Measurements from ENCODE around the gene DAGLA.

The DAGLA gene

GRCh38 chr11:61647529-61647928, 32.7 kb upstream of the DAGLA start:
- H4K20me1 ChIP-seq (ENCODE audit: low read depth, low read length), result no peaks in the 10 kb centered on the region
- H3K4me3 ChIP-seq (ENCODE audit: insufficient read depth, low read length, poor library complexity, severe bottlenecking), result no peak overlapping the region
- TF ChIP-seq, protein P1, sequence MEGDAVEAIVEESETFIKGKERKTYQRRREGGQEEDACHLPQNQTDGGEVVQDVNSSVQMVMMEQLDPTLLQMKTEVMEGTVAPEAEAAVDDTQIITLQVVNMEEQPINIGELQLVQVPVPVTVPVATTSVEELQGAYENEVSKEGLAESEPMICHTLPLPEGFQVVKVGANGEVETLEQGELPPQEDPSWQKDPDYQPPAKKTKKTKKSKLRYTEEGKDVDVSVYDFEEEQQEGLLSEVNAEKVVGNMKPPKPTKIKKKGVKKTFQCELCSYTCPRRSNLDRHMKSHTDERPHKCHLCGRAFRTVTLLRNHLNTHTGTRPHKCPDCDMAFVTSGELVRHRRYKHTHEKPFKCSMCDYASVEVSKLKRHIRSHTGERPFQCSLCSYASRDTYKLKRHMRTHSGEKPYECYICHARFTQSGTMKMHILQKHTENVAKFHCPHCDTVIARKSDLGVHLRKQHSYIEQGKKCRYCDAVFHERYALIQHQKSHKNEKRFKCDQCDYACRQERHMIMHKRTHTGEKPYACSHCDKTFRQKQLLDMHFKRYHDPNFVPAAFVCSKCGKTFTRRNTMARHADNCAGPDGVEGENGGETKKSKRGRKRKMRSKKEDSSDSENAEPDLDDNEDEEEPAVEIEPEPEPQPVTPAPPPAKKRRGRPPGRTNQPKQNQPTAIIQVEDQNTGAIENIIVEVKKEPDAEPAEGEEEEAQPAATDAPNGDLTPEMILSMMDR (IDR thresholded peaks at IDR 0.05; ENCODE audit: insufficient read depth, low read length, poor library complexity, severe bottlenecking), result no peak
- TF ChIP-seq EZH2phosphoT487 (conservative IDR thresholded peaks at IDR 0.05; ENCODE audit: low read length), result no peak
- H3K9me2 ChIP-seq (replicated peaks; ENCODE audit: insufficient read depth, low read length), result no peaks in the 10 kb centered on the region
- H3F3A ChIP-seq (ENCODE audit: insufficient read depth), result no peaks in the 10 kb centered on the region
- no peaks in the 10 kb centered on the region for H3K9me3 ChIP-seq (ENCODE audit: insufficient read depth, low read length)
- no peaks in the 10 kb centered on the region for H3K27me3 ChIP-seq (ENCODE audit: low read length)
- H2AFZ ChIP-seq (ENCODE audit: low read depth, low read length, severe bottlenecking), result no peak overlapping the region
- H3K79me2 ChIP-seq (ENCODE audit: insufficient read depth, low read length), result no peaks in the 10 kb centered on the region
- H3K9ac ChIP-seq (ENCODE audit: low read length), result no peak overlapping the region
- no peak overlapping the region for H3K27ac ChIP-seq (ENCODE audit: low read depth, low read length)
- H3K36me3 ChIP-seq (ENCODE audit: low read length), result no peaks in the 10 kb centered on the region
- H3K4me2 ChIP-seq (ENCODE audit: low read depth, low read length, poor library complexity, severe bottlenecking), result no peak overlapping the region

GRCh38 chr11:61650781-61651571, 29.2 kb upstream of the DAGLA start:
- no peaks in the 10 kb centered on the region for H3K79me2 ChIP-seq (ENCODE audit: insufficient read depth, low read length)

GRCh38 chr11:61652135-61652534, 28.1 kb upstream of the DAGLA start:
- H3K4me2 ChIP-seq (ENCODE audit: low read depth, low read length, poor library complexity, severe bottlenecking), result no peak overlapping the region
- H3K9ac ChIP-seq (ENCODE audit: low read length), result no peak overlapping the region
- no peak overlapping the region for H3K27ac ChIP-seq (ENCODE audit: low read depth, low read length)
- no peaks in the 10 kb centered on the region for H3K27me3 ChIP-seq (ENCODE audit: low read length)
- H2AFZ ChIP-seq (ENCODE audit: low read depth, low read length, severe bottlenecking), result no peak overlapping the region
- H3K4me3 ChIP-seq (ENCODE audit: insufficient read depth, low read length, poor library complexity, severe bottlenecking), result no peak overlapping the region
- H3K36me3 ChIP-seq (ENCODE audit: low read length), result no peaks in the 10 kb centered on the region
- no peaks in the 10 kb centered on the region for H3K9me3 ChIP-seq (ENCODE audit: insufficient read depth, low read length)
- H3K9me2 ChIP-seq (replicated peaks; ENCODE audit: insufficient read depth, low read length), result no peaks in the 10 kb centered on the region
- no peaks in the 10 kb centered on the region for H4K20me1 ChIP-seq (ENCODE audit: low read depth, low read length)
- no peaks in the 10 kb centered on the region for H3K79me2 ChIP-seq (ENCODE audit: insufficient read depth, low read length)
- TF ChIP-seq, protein P1 (IDR thresholded peaks at IDR 0.05; ENCODE audit: insufficient read depth, low read length, poor library complexity, severe bottlenecking), result no peak
- TF ChIP-seq EZH2phosphoT487 (conservative IDR thresholded peaks at IDR 0.05; ENCODE audit: low read length), result no peak
- H3F3A ChIP-seq (ENCODE audit: insufficient read depth), result no peaks in the 10 kb centered on the region

More at GRCh38 chr11:61650781-61651571, 29.2 kb upstream of the DAGLA start:
- Histone ChIP-seq H4K20me1 (ENCODE audit: low read depth, low read length) (no peaks in the 10 kb centered on the region), H3K4me3 (ENCODE audit: insufficient read depth, low read length, poor library complexity, severe bottlenecking) (no peak overlapping the region), H3K9me2 (replicated peaks; ENCODE audit: insufficient read depth, low read length) (no peaks in the 10 kb centered on the region), H3K36me3 (ENCODE audit: low read length) (no peaks in the 10 kb centered on the region), H3K9me3 (ENCODE audit: insufficient read depth, low read length) (no peaks in the 10 kb centered on the region), H3K9ac (ENCODE audit: low read length) (no peak overlapping the region), H2AFZ (ENCODE audit: low read depth, low read length, severe bottlenecking) (no peak overlapping the region), H3K27ac (ENCODE audit: low read depth, low read length) (no peak overlapping the region), H3F3A (ENCODE audit: insufficient read depth) (no peaks in the 10 kb centered on the region), H3K4me2 (ENCODE audit: low read depth, low read length, poor library complexity, severe bottlenecking) (no peak overlapping the region), H3K27me3 (ENCODE audit: low read length) (no peaks in the 10 kb centered on the region)
- TF ChIP-seq, protein P1 (IDR thresholded peaks at IDR 0.05; ENCODE audit: insufficient read depth, low read length, poor library complexity, severe bottlenecking), result no peak
- no peak for TF ChIP-seq EZH2phosphoT487 (conservative IDR thresholded peaks at IDR 0.05; ENCODE audit: low read length)

All from SU-DHL-6 (cell line).